SU-DHL-6 (cell line): Measurements from ENCODE around the gene GRID1.

Source experiments
- H2AFZ ChIP-seq: fragments of 200-600 bp; sonication (generic); 2 replicates; pipeline ENCODE4 v1.6.1; 2014; ENCODE audit warnings: low read depth, mild to moderate bottlenecking, moderate library complexity, mixed read lengths, antibody characterized with exemption, low read length; ENCODE audit not compliant: severe bottlenecking
- H3F3A ChIP-seq: fragments of 200-600 bp; shearing (Covaris generic); 2 replicates; pipeline ENCODE4 v1.6.0; 2016; ENCODE audit warnings: antibody characterized with exemption, mild to moderate bottlenecking; ENCODE audit not compliant: insufficient read depth
- H3K27ac ChIP-seq: fragments of 200-600 bp; sonication (generic); 2 replicates; pipeline ENCODE4 v1.5.1; 2016; ENCODE audit warnings: low read depth, mild to moderate bottlenecking, low read length, moderate library complexity, mixed read lengths
- H3K27me3 ChIP-seq: fragments of 200-600 bp; sonication (generic), shearing (Covaris generic); 2 replicates; pipeline ENCODE4 v1.6.0; 2014; ENCODE audit warnings: mild to moderate bottlenecking, low read length
- H3K36me3 ChIP-seq: fragments of 200-600 bp; sonication (generic); 2 replicates; pipeline ENCODE4 v1.6.1; 2014; ENCODE audit warnings: mild to moderate bottlenecking, low read length, mixed read lengths
- H3K4me2 ChIP-seq: fragments of 300-600, 200-600 bp; shearing (Covaris generic), sonication (generic); 2 replicates; pipeline ENCODE4 v1.6.0; 2014; ENCODE audit warnings: low read length, low read depth, mild to moderate bottlenecking; ENCODE audit not compliant: poor library complexity, severe bottlenecking
- H3K4me3 ChIP-seq: fragments of 200-600 bp; sonication (generic); 2 replicates; pipeline ENCODE4 v1.5.1; 2014; ENCODE audit warnings: antibody characterized with exemption, low read length, mild to moderate bottlenecking, mixed read lengths; ENCODE audit not compliant: insufficient read depth, poor library complexity, severe bottlenecking
- H3K79me2 ChIP-seq: fragments of 200-600 bp; sonication (generic); 2 replicates; pipeline ENCODE4 v1.6.1; 2014; ENCODE audit warnings: mild to moderate bottlenecking, low read length, moderate library complexity; ENCODE audit not compliant: insufficient read depth
- H3K9ac ChIP-seq: fragments of 200-600 bp; sonication (generic); 2 replicates; pipeline ENCODE4 v1.7.0; 2014; ENCODE audit warnings: mild to moderate bottlenecking, low read length
- H3K9me2 ChIP-seq: fragments of 200-600 bp; sonication (generic); replicated peaks from 2 replicates; pipeline ENCODE4 v1.6.1; 2014; ENCODE audit warnings: low read length; ENCODE audit not compliant: insufficient read depth
- H3K9me3 ChIP-seq: fragments of 200-600 bp; sonication (generic); 2 replicates; pipeline ENCODE4 v1.6.1; 2014; ENCODE audit warnings: low read length, mixed read lengths; ENCODE audit not compliant: insufficient read depth
- H4K20me1 ChIP-seq: fragments of 200-600 bp; sonication (generic); 2 replicates; pipeline ENCODE4 v1.6.1; 2014; ENCODE audit warnings: low read depth, mild to moderate bottlenecking, antibody characterized with exemption, low read length, moderate library complexity, mixed read lengths
- CTCF ChIP-seq: fragments of 200-600 bp; sonication (generic); IDR thresholded peaks from one replicate; pipeline ENCODE4 v1.5.1; 2017; ENCODE audit warnings: antibody characterized with exemption, mild to moderate bottlenecking, low read length, moderate library complexity; ENCODE audit not compliant: insufficient read depth, poor library complexity, severe bottlenecking
- EZH2phosphoT487 ChIP-seq: fragments of 200-600 bp; sonication (generic), shearing (Covaris generic); conservative IDR thresholded peaks from 2 replicates; pipeline ENCODE4 v1.6.1; 2018; ENCODE audit warnings: mild to moderate bottlenecking, antibody characterized with exemption, low read length, moderate library complexity, mixed read lengths

The GRID1 gene

GRCh38 chr10:85599081-85599480, 767.5 kb downstream of the GRID1 start:
- TF ChIP-seq CTCF (no peak), EZH2phosphoT487 (no peak)
- no peaks in the 10 kb centered on the region for H3K9me2 ChIP-seq
- H3F3A ChIP-seq = no peaks in the 10 kb centered on the region
- H3K27ac ChIP-seq = no peak overlapping the region
- H3K9me3 ChIP-seq = no peaks in the 10 kb centered on the region
- H4K20me1 ChIP-seq = no peaks in the 10 kb centered on the region
- no peaks in the 10 kb centered on the region for H3K36me3 ChIP-seq
- no peak overlapping the region for H3K4me3 ChIP-seq
- no peaks in the 10 kb centered on the region for H3K79me2 ChIP-seq
- H2AFZ ChIP-seq = no peak overlapping the region
- no peak overlapping the region for H3K9ac ChIP-seq
- H3K4me2 ChIP-seq = no peak overlapping the region
- no peaks in the 10 kb centered on the region for H3K27me3 ChIP-seq

- no peaks in the 10 kb centered on the region for H3K36me3 ChIP-seq
- H3K9me2 ChIP-seq = no peaks in the 10 kb centered on the region
- TF ChIP-seq EZH2phosphoT487 (no peak), CTCF (no peak)
- no peaks in the 10 kb centered on the region for H3K9me3 ChIP-seq
- no peak overlapping the region for H3K4me3 ChIP-seq
- no peak overlapping the region for H2AFZ ChIP-seq
- H3K79me2 ChIP-seq = no peaks in the 10 kb centered on the region
- H3K9ac ChIP-seq = no peak overlapping the region
- H4K20me1 ChIP-seq = no peaks in the 10 kb centered on the region
- H3K27me3 ChIP-seq = no peaks in the 10 kb centered on the region
- no peak overlapping the region for H3K4me2 ChIP-seq
- no peak overlapping the region for H3K27ac ChIP-seq
- no peaks in the 10 kb centered on the region for H3F3A ChIP-seq
Observed at GRCh38 chr10:85598646-85599045, 767.9 kb downstream of the GRID1 start.

- no peaks in the 10 kb centered on the region for H3K27me3 ChIP-seq
- no peak overlapping the region for H3K4me2 ChIP-seq
- H3K36me3 ChIP-seq = no peaks in the 10 kb centered on the region
- no peaks in the 10 kb centered on the region for H3K9me3 ChIP-seq
- no peak overlapping the region for H3K27ac ChIP-seq
- no peaks in the 10 kb centered on the region for H3K79me2 ChIP-seq
- no peak overlapping the region for H3K4me3 ChIP-seq
- H3F3A ChIP-seq = no peaks in the 10 kb centered on the region
- TF ChIP-seq EZH2phosphoT487 = no peak
- no peak for TF ChIP-seq CTCF
- H3K9ac ChIP-seq = no peak overlapping the region
- no peaks in the 10 kb centered on the region for H4K20me1 ChIP-seq
- no peak overlapping the region for H2AFZ ChIP-seq
- no peaks in the 10 kb centered on the region for H3K9me2 ChIP-seq
Observed at GRCh38 chr10:85597006-85597405, 769.6 kb downstream of the GRID1 start.
